Liver (tissue), 9 donors: Measurements from ENCODE around the gene TBC1D10A. TPM values are rescaled to one million over a fixed set of nuclear protein-coding genes. Genes with fewer than 3 reads are reported as not detected.

Source experiments
- DNase-seq: peaks from one replicate; pipeline ENCODE4 v3.0.0-alpha.2; 2017; ENCODE audit warnings: low spot score
- H3K27ac ChIP-seq, 2 donors: one replicate each; pipeline ENCODE4 v1.7.0; 2013; ENCODE audit warnings: inconsistent platforms in 2 of 2, low read length in 2 of 2, control low read depth in 1 of 2, low read depth in 1 of 2, mild to moderate bottlenecking in 1 of 2
- H3K27me3 ChIP-seq, 4 donors: one replicate each; pipeline versions ENCODE4 v1.6.1 to v1.7.0; 2013; ENCODE audit warnings: low read length in 3 of 4, inconsistent platforms in 1 of 4, mild to moderate bottlenecking in 1 of 4, moderate library complexity in 1 of 4; ENCODE audit not compliant: control insufficient read depth in 4 of 4, insufficient read depth in 4 of 4
- H3K36me3 ChIP-seq, 4 donors: one replicate each; pipeline versions ENCODE4 v1.6.1 to v1.7.0; 2013; ENCODE audit warnings: low read length in 3 of 4, mild to moderate bottlenecking in 3 of 4, low read depth in 1 of 4, moderate library complexity in 1 of 4; ENCODE audit not compliant: control insufficient read depth in 4 of 4, insufficient read depth in 3 of 4
- H3K4me1 ChIP-seq, 4 donors: one replicate each; pipeline versions ENCODE4 v1.6.1 to v1.7.0; 2013; ENCODE audit warnings: low read length in 3 of 4, mild to moderate bottlenecking in 3 of 4, moderate library complexity in 1 of 4; ENCODE audit not compliant: control insufficient read depth in 4 of 4, insufficient read depth in 4 of 4
- H3K4me3 ChIP-seq, 3 donors: one replicate each; pipeline versions ENCODE4 v1.6.1 to v1.7.0; 2013; ENCODE audit warnings: low read length in 3 of 3, control low read depth in 1 of 3, low read depth in 1 of 3, mild to moderate bottlenecking in 1 of 3
- H3K9ac ChIP-seq, 2 donors: one replicate each; pipeline ENCODE4 v1.7.0; 2013; ENCODE audit warnings: low read length in 2 of 2, mild to moderate bottlenecking in 2 of 2, moderate library complexity in 2 of 2, control low read depth in 1 of 2, low read depth in 1 of 2
- H3K9me3 ChIP-seq, 4 donors: one replicate each; pipeline versions ENCODE4 v1.6.1 to v1.7.0; 2013; ENCODE audit warnings: low read length in 3 of 4; ENCODE audit not compliant: control insufficient read depth in 4 of 4
- ATF3 ChIP-seq: IDR thresholded peaks from 2 replicates; pipeline ENCODE4 v1.6.1; 2016; ENCODE audit warnings: antibody characterized with exemption
- CTCF ChIP-seq: fragments of 150-350 bp; IDR thresholded peaks from 2 replicates; pipeline ENCODE4 v1.5.1; 2017; ENCODE audit warnings: improper control_type of control experiment, low read depth, low read length; ENCODE audit not compliant: missing input control
- FOXA1 ChIP-seq: IDR thresholded peaks from 2 replicates; pipeline ENCODE4 v1.6.1; 2016; ENCODE audit warnings: antibody characterized with exemption
- FOXA2 ChIP-seq: IDR thresholded peaks from 2 replicates; pipeline ENCODE4 v1.6.1; 2016; ENCODE audit warnings: antibody characterized with exemption
- GABPA ChIP-seq, 2 donors: IDR thresholded peaks in 1 of 2; conservative IDR thresholded peaks in 1 of 2; 2 replicates each; pipeline ENCODE4 v1.6.1; 2016; ENCODE audit warnings: antibody characterized with exemption in 2 of 2, mild to moderate bottlenecking in 1 of 2, moderate library complexity in 1 of 2
- HNF4G ChIP-seq: IDR thresholded peaks from 2 replicates; pipeline ENCODE4 v1.6.1; 2016; ENCODE audit warnings: antibody characterized with exemption
- JUND ChIP-seq, 2 donors: IDR thresholded peaks; 2 replicates each; pipeline ENCODE4 v1.6.1; 2016; ENCODE audit warnings: antibody characterized with exemption in 2 of 2
- MAX ChIP-seq: IDR thresholded peaks from 2 replicates; pipeline ENCODE4 v1.6.1; 2016; ENCODE audit warnings: antibody characterized with exemption
- NR2F2 ChIP-seq: IDR thresholded peaks from 2 replicates; pipeline ENCODE4 v1.6.1; 2016; ENCODE audit warnings: antibody characterized with exemption
- RAD21 ChIP-seq, 2 donors: IDR thresholded peaks; 2 replicates each; pipeline ENCODE4 v1.6.1; 2016; ENCODE audit warnings: antibody characterized with exemption in 2 of 2, mild to moderate bottlenecking in 2 of 2
- REST ChIP-seq: IDR thresholded peaks from 2 replicates; pipeline ENCODE4 v1.6.1; 2016; ENCODE audit warnings: antibody characterized with exemption, mild to moderate bottlenecking
- RXRA ChIP-seq, 2 donors: IDR thresholded peaks; 2 replicates each; pipeline ENCODE4 v1.6.1; 2017 to 2018; ENCODE audit warnings: antibody characterized with exemption in 2 of 2, mild to moderate bottlenecking in 1 of 2
- SP1 ChIP-seq: IDR thresholded peaks from 2 replicates; pipeline ENCODE4 v1.6.1; 2018; ENCODE audit warnings: antibody characterized with exemption, mild to moderate bottlenecking
- TAF1 ChIP-seq: conservative IDR thresholded peaks from 2 replicates; pipeline ENCODE4 v1.6.1; 2016; ENCODE audit warnings: antibody characterized with exemption, mild to moderate bottlenecking
- YY1 ChIP-seq: IDR thresholded peaks from 2 replicates; pipeline ENCODE4 v1.6.1; 2016; ENCODE audit warnings: antibody characterized with exemption, mild to moderate bottlenecking
- ZBTB33 ChIP-seq: IDR thresholded peaks from 2 replicates; pipeline ENCODE4 v1.6.1; 2016; ENCODE audit warnings: antibody characterized with exemption
- WGBS: extraction: QIAGEN DNeasy Blood & Tissue Kit; methylation state at CpG from one replicate; pipeline ENCODE4 v1.1.7; 2013; 5-methylcytosine and 5-hydroxymethylcytosine counted together
- polyA plus RNA-seq, 2 donors: library from polyadenylated mRNA; stranded (reverse) in 1 of 2; unstranded in 1 of 2; fragments of 200-250 nt in 1 of 2; fragments of >200 nt in 1 of 2; fragmentation: Nextera tagmentation in 1 of 2; extraction: Ambion mirVana in 1 of 2; gene quantifications; one replicate each; pipeline versions ENCODE4 v1.2.1 to v1.2.3, GENCODE V29; 2013 to 2015
- total RNA-seq, 2 donors: library from RNA; depleted of rRNA; stranded (reverse); fragments of >200 nt; gene quantifications; one replicate each; pipeline ENCODE4 v1.2.3, GENCODE V29; 2014
- donor health status: healthy.
- donor health status: healthy.
- donor health status: healthy.
- donor health status: healthy.
- donor health status: healthy.

Gene TBC1D10A
- total and polyA plus RNA-seq, 4 donors = 3.6 to 9.2 (median 8.2) TPM

GRCh38 chr22:30371981-30372380 is 45.2 kb upstream of the TBC1D10A start (continued):
- TF ChIP-seq MAX = no peak
- TF ChIP-seq FOXA1 = no peak

- WGBS = 95% methylated on average over 9 of the region's 9 CpGs
- no peaks in the 10 kb centered on the region for H3K9me3 ChIP-seq
- no peak overlapping the region for H3K27ac ChIP-seq
- no peaks in the 10 kb centered on the region for H3K27me3 ChIP-seq
- H3K4me3 ChIP-seq = no peak overlapping the region
- TF ChIP-seq ZBTB33 (no peak), JUND (IDR thresholded peaks at IDR 0.05) (no peak), RXRA (IDR thresholded peaks at IDR 0.05) (no peak), SP1 (no peak), ATF3 (no peak), RAD21 (IDR thresholded peaks at IDR 0.05) (no peak), REST (no peak), FOXA1 (no peak), FOXA2 (no peak), NR2F2 (no peak), GABPA (IDR thresholded peaks at IDR 0.05 in 1 of 2, conservative IDR thresholded peaks at IDR 0.05 in 1 of 2) (no peak), TAF1 (no peak), MAX (no peak), HNF4G (no peak), YY1 (no peak)
- DNase-seq = no peak
- no peaks in the 10 kb centered on the region for H3K36me3 ChIP-seq
- H3K4me1 ChIP-seq = no peaks in the 10 kb centered on the region
- H3K9ac ChIP-seq = no peak overlapping the region
These were observed 44.6 kb upstream of the TBC1D10A start for GRCh38 chr22:30371321-30371720.

- no peak for TF ChIP-seq ATF3
- no peak for TF ChIP-seq CTCF
- no peak for TF ChIP-seq TAF1
- Histone ChIP-seq H3K9ac (no peak overlapping the region), H3K27me3 (no peaks in the 10 kb centered on the region), H3K4me1 (no peaks in the 10 kb centered on the region), H3K4me3 (no peak overlapping the region), H3K27ac (no peak overlapping the region), H3K36me3 (no peaks in the 10 kb centered on the region), H3K9me3 (no peaks in the 10 kb centered on the region)
- no peak for DNase-seq
- 95% methylated on average over 19 of the region's 19 CpGs for WGBS
These were observed 44.0 kb upstream of the TBC1D10A start for GRCh38 chr22:30370641-30371230.
